Psoas muscle (tissue), 8 donors: ENCODE results near the gene TRDMT1. TPM values are rescaled to one million over a fixed set of nuclear protein-coding genes. Genes with fewer than 3 reads are reported as not detected.

Source experiments
- ATAC-seq, 4 donors: fragments of 200-7000 bp; cut with Tn5 transposase; one replicate each; pipeline ENCODE4 v1.9.1; 2020; ENCODE audit warnings: moderate library complexity in 3 of 4, mild to moderate bottlenecking in 2 of 4
- DNase-seq, 2 donors: peaks; one replicate each; pipeline ENCODE4 v3.0.0-alpha.2; 2020
- H3K27ac ChIP-seq: fragments of 200-600 bp; one replicate; pipeline ENCODE4 v1.8.0; 2022
- H3K27me3 ChIP-seq, 3 donors: fragments of 200-600 bp in 1 of 3; one replicate each; pipeline versions ENCODE4 v1.6.1 to v1.8.0; 2013 to 2022; ENCODE audit warnings: low read length in 2 of 3, mild to moderate bottlenecking in 2 of 3, moderate library complexity in 1 of 3; ENCODE audit not compliant: insufficient read depth in 3 of 3
- H3K36me3 ChIP-seq, 2 donors: fragments of 200-600 bp in 1 of 2; one replicate each; pipeline versions ENCODE4 v1.6.1 to v1.8.0; 2013 to 2022; ENCODE audit warnings: low read depth in 1 of 2, mild to moderate bottlenecking in 1 of 2, moderate library complexity in 1 of 2; ENCODE audit not compliant: insufficient read depth in 1 of 2
- H3K4me1 ChIP-seq: fragments of 200-600 bp; one replicate; pipeline ENCODE4 v1.8.0; 2022
- H3K4me3 ChIP-seq: fragments of 200-600 bp; one replicate; pipeline ENCODE4 v1.8.0; 2022; ENCODE audit warnings: mild to moderate bottlenecking
- H3K9me3 ChIP-seq: fragments of 200-600 bp; one replicate; pipeline ENCODE4 v1.8.0; 2022
- WGBS, 3 donors: extraction: QIAGEN DNeasy Blood & Tissue Kit; methylation state at CpG; one replicate each; pipeline versions ENCODE4 v1.1.6 to v1.1.7; 2013; 5-methylcytosine and 5-hydroxymethylcytosine counted together
- intact Hi-C, 2 donors: fragments of 100-400 bp; cut with DNase I; formaldehyde crosslinking; loops; one replicate each; pipeline versions ENCODE4 v1.11.0 to v1.14.2; 2022
- polyA plus RNA-seq, 3 donors: library from polyadenylated mRNA; stranded (reverse); fragments of 200-250 nt; gene quantifications; one replicate each; pipeline ENCODE4 v1.2.3, GENCODE V29; 2013
- total RNA-seq, 4 donors: library from RNA; stranded (reverse); fragmentation: NEBNext Ultra II Directional in 2 of 4; extraction: Animal tissue kit (Norgen Biotek cat#: 25700) in 2 of 4; gene quantifications; one replicate each; pipeline versions ENCODE4 v1.2.1 to v1.2.4, GENCODE V29; 2021 to 2023
- TF ChIP-seq, protein P1 (sequence below): fragments of 200-600 bp; IDR thresholded peaks from one replicate; pipeline ENCODE4 v1.8.0; 2022; ENCODE audit warnings: antibody characterized with exemption
- donor health status: healthy with polysubstance abuse.
- donor health status: DM: no; HTN: no; CAD: no; lungs with moderate emphysema.
- donor health status: Bipolar disorder and iron deficiency.
- donor health status: healthy.
- donor health status: DM: yes; HTN: yes; CAD: no.
- donor health status: DM: no; HTN: no; CAD: no.
- donor health status: DM: no; HTN: no; CAD: no.
- donor health status: DM: yes; HTN: yes; CAD: no.

The TRDMT1 gene
- total and polyA plus RNA-seq, 7 donors = 0.49 to 2.7 (median 2.3) TPM

GRCh38 chr10:17134282-17134681, 67.2 kb downstream of the TRDMT1 start:
- no peak for ATAC-seq
- H3K27ac ChIP-seq = no peak overlapping the region
- no peak for DNase-seq
- intact Hi-C loops = no loop called here
- no peak overlapping the region for H3K4me3 ChIP-seq
- H3K4me1 ChIP-seq = no peaks in the 10 kb centered on the region
- TF ChIP-seq, protein P1, sequence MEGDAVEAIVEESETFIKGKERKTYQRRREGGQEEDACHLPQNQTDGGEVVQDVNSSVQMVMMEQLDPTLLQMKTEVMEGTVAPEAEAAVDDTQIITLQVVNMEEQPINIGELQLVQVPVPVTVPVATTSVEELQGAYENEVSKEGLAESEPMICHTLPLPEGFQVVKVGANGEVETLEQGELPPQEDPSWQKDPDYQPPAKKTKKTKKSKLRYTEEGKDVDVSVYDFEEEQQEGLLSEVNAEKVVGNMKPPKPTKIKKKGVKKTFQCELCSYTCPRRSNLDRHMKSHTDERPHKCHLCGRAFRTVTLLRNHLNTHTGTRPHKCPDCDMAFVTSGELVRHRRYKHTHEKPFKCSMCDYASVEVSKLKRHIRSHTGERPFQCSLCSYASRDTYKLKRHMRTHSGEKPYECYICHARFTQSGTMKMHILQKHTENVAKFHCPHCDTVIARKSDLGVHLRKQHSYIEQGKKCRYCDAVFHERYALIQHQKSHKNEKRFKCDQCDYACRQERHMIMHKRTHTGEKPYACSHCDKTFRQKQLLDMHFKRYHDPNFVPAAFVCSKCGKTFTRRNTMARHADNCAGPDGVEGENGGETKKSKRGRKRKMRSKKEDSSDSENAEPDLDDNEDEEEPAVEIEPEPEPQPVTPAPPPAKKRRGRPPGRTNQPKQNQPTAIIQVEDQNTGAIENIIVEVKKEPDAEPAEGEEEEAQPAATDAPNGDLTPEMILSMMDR = no peak
- peaks cover 0 to 3% (median 0%) of the 10 kb centered on the region in 3 donors for H3K27me3 ChIP-seq
- H3K9me3 ChIP-seq = no peaks in the 10 kb centered on the region
- H3K36me3 ChIP-seq = no peaks in the 10 kb centered on the region
- WGBS, 3 donors = 65 to 76% (median 72%) methylated on average over 2 of the region's 2 CpGs

DNA sequence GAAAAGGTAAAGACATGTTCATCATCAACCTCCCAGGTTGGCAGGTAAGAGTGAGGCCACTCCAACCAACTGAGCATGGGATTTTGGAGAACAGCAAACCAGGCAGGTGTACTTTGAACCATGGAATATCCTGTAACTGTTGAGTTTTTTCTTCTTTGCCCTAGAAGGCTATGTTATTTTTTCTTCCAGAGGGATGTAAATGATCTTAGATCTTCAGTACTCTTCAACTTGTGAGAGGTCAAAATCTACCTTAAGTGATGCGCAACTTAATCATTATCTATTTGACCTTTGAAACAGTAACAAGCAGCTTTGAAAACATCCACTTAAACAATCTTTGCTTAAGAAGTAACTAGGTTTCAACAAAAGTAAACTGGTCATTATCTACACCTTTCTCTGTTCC, 71.7 kb downstream of the TRDMT1 start, which contains the start of gene CUBN:
Gene CUBN, minus strand, starts transcription at position 71 of the 400 bp plus-strand sequence. Its CDS starts 46 bp downstream, at position 25.
- intact Hi-C loops = no loop called here
- TF ChIP-seq, protein P1 = no peak
- H3K36me3 ChIP-seq = no peaks in the 10 kb centered on the region

GRCh38 chr10:17128261-17128660, 73.2 kb downstream of the TRDMT1 start:
- H3K9me3 ChIP-seq = no peaks in the 10 kb centered on the region
- no peak overlapping the region for H3K27ac ChIP-seq
- no peaks in the 10 kb centered on the region for H3K27me3 ChIP-seq
- H3K36me3 ChIP-seq = no peaks in the 10 kb centered on the region
- no peak overlapping the region for H3K4me3 ChIP-seq
- WGBS, 3 donors = 77 to 86% (median 81%) methylated on average over 3 of the region's 3 CpGs
- intact Hi-C loops = no loop called here
- ATAC-seq (no peak), DNase-seq (no peak)
- no peaks in the 10 kb centered on the region for H3K4me1 ChIP-seq
- TF ChIP-seq, protein P1 = no peak

More for the DNA sequence above, 71.7 kb downstream of the TRDMT1 start, which contains the start of gene CUBN:
- no peak for ATAC-seq
- Histone ChIP-seq H3K4me3 (no peak within 1 kb of the TSS), H3K4me1 (no peaks in the 10 kb centered on the region), H3K27me3 (no peaks in the 10 kb centered on the region), H3K9me3 (no peaks in the 10 kb centered on the region), H3K27ac (no peak within 1 kb of the TSS)
- DNase-seq = no peak
- WGBS, 3 donors = 93 to 100% (median 100%) methylated on average over 1 of the region's 1 CpG

DNA sequence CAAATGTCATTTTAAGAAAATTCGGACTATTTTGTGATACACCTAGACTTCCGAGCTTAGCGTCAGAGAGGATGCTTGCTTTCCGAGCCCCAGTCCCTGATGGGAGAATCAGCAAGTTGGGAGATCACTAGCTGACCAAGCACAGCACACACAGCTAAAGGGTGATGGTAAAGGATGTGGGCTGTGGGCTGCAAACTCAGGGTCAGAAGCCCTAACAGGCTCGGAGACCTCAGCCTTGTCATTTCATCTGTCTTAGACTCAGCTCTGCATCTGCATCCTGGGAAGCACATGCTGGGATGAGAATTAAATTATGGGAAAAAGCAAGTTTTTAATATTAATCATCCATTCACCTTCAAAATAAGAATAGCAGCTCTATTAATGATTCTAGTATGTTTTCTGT, 75.1 kb downstream of the TRDMT1 start:
- no peaks in the 10 kb centered on the region for H3K36me3 ChIP-seq
- H3K4me1 ChIP-seq = no peaks in the 10 kb centered on the region
- no peak for DNase-seq
- H3K27me3 ChIP-seq = no peaks in the 10 kb centered on the region
- no peaks in the 10 kb centered on the region for H3K9me3 ChIP-seq
- ATAC-seq = no peak
- intact Hi-C loops = no loop called here
- 95 to 98% (median 97%) methylated on average over 5 of the region's 5 CpGs for WGBS, 3 donors
- H3K4me3 ChIP-seq = no peak overlapping the region
- no peak overlapping the region for H3K27ac ChIP-seq
- TF ChIP-seq, protein P1 = no peak
